DMS114 treated with DMSO at 0.1 percent for 48 hours (cell line): Measurements from ENCODE around the gene KIF2A.

Experiments used
- DNase-seq: peaks from one replicate; lab custom pipeline; 2025; ENCODE audit not compliant: unreplicated experiment; lab: John Stamatoyannopoulos, UW

KIF2A gene

DNA sequence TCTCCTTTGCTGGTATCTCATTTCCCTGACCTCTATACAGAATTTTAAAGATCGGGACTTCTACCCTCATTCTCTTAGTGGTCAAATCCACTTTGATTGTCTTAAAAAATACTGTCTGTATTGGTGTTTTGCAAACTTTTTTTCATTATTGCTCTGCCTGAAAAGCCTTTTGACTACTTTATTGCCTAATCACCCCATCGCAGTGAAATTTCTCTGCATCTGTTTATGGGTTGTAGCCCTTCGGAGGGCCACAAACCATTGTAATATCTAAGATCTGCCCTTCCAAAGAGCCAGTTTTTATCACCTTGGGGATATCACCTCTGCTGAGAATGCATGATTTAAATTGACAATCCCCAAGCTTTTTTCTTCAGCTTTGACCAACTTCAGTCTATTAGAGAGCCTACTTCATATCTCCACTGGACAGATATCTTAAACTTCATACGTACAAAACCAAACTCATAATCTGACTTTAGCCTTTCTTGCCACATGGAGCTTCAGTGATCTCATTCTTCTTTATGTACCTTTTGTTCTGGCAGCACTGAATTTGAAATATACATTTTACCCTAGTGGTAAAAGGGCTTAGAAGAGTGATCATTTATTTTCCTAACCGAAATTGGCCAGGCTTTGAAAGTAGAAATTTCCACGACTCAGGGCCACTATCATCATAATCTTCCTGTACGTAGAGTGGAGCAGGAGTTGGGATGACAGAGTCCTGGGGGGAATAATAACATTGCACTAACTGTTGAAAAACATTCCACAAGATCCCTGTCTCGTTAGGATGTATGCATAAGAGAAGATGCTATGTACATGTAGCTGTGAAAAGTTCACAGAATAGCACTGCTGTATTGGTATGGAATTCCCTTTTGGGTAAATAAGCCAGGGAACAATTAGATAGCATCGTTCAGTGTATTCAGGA, 21.4 kb downstream of the KIF2A start:
- no peak for DNase-seq

DNA sequence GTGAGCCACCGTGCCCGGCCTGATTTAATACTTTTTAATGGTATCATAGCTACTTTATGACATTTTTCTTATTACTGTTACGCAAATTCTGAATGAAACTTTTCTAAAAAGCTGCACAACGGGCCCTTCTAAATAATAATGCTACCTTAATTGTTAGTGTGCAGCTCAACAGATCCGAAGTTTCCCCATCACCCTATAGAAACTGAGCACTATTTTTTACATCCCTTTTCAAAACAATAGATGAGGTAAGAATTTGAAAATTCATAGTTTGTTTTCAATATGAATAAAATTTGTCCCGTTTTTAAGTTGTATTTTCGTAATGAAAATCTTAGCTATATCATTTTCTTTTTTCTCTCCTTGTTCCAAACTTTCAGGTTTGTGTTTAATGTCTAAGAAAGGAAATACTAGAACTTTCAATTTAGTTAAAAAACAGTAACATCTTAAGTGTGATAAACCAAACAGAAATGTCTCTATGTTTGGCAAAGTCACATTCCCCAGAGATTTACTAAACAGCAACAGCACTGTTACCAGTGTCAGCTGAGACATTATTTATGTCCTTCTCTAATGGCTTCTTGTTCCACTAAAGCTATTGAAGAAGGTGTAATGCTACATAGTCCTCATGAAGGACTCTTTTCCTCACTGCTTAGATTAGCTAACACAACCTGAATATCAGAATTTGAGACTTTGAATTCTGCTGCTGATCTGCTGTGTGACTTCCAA, 22.9 kb downstream of the KIF2A start:
- DNase-seq, result no peak

DNA sequence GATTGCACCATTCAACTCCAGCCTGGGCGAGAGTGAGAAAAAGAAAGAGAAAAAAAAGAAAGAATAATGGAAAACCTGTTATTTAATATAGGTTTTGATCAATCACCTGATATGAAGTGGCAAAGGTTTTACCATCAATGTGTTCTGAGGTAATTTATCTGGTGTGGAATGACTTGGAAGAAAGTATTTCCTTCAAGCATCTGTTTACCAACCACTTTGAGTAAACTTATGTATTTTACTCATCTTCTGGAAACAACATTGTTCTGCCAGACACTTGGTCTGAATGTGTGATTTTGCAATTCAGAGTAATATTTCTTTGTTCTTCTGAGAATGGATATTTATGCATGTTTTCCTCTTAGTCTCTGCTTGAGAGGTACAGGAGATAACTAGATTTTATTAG, 24.3 kb downstream of the KIF2A start:
- no peak for DNase-seq

DNA sequence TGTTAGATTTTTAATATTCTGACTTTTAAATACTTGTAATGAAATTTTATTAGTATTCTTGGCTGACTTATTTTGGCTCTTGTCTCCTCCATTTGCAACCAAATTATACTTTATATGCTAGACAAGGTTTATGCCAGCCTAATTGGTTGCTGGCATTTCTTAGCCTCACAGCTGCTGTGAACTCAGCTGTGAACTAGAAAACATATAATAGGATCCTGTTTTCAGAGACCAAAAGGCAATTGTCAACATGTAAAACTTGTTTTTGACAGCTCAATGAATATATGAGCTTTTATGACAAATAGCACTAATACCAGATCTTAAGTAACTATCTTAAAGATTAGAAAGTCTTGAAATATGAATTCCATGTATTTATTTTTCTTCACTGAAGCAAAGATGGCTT, 25.9 kb downstream of the KIF2A start:
- no peak for DNase-seq

DNA sequence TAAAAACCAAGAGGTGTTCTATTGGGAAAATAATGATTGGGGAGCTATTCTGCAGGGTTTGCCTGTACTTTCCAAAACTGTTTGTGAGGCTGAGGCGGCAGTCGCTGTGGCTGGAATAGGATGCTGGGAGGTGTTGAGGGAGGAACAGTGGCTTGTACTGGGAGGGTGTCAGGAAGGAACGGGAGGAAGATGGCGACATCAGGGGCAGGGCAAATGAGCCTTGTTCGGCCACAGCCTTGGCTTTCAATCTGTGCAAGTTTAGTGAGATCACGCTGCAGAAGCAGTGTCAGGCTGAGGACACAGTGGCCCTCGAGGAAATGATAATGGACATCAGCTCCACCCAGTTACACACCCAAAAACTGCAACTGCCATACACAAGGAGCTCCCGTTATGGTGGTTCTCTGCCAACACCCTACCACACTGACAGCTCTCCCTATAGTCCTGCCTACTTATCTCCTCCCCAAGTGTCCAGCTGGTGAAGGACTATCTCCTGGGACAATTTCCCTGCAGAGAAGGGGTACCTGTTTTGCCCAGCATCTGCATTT, 27.3 kb downstream of the KIF2A start:
- no peak for DNase-seq

DNA sequence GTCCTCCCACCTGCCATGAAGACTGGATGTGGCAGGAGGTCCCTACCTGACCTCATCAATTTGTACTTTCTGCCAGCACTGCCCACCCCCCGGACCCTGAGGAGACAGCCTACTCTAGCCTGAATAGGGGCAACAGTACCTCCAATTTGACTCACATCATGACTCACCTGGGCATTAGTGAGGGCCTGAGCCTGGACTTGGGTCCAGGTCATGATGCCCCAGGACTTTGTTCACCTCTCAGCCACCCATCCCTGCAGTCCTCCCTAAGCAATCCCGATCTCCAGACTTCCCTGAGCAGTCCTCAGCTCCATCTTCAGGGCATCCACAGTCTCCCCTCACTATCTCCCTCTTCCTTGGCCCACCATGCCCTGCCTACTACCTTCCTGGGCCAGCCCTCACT, 28.1 kb downstream of the KIF2A start:
- DNase-seq, result no peak

DNA sequence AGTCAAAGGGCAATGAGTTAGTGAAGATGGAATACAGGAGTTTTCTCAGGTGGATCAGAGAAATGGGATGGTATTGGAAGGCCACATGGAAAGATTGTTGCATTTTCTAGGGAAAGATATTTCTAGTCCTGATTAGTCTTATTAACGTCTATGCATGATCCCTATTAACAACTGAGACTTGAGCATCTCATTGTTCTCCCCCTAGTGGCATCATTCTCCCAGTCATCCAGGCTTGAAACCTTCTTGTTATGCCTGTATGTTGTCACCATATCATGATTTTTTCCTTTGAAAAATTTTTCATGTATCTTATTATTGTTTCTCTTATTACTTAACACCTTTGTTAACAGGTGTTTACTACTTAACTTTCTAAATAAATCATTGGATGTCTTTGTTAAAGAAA, 34.4 kb downstream of the KIF2A start:
- no peak for DNase-seq

DNA sequence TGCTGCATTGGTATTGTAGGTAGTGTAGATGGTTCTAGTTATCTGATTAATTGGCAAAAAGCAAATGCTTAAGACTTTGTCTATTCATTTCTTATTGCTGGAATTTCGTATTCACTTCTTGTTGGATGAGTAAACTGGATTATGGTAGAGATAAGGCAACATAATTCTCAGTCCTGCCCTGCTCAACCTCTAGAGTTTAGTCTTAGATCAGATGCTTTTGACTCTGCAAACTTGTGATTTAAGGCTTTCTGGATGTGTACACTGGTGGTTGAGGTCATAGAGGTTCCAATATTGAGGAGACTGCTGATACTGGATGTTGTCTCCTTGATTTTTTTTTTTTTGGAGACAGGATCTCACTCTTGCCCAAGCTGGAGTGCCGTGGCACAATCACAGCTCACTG, 35.0 kb downstream of the KIF2A start:
- DNase-seq, result no peak

DNA sequence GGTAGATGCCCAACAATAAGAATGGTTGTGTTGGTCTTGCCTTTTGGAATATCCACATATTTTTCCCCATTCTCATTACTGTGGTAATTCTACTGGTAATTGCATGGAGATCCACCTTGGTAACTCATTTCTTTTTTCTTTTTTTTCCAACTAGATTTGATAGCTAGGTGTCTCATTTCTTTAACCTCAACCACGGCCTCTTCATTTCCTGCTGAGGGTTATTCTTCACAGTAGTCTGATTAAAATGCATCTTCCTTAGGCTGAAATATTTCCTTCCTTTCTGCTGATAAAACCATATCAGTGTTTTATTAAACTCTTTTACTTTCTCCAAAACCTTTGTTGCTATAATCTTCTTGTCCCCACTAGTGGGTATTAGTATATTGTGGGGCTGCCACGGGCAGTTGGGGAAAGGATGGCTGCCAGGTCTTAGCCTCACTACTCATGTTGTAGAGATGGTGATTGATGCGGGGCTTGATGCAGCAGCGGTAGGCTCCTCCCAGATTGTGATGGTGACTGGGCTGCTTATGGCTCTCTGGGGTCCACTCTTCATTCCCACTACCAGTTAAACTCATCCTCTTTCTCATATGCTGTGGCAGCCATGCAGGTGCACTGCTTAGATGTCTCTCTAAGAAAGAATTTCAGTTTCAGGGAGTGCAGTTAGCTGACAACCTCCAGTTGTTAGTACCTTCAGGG, 35.9 kb downstream of the KIF2A start:
- no peak for DNase-seq

DNA sequence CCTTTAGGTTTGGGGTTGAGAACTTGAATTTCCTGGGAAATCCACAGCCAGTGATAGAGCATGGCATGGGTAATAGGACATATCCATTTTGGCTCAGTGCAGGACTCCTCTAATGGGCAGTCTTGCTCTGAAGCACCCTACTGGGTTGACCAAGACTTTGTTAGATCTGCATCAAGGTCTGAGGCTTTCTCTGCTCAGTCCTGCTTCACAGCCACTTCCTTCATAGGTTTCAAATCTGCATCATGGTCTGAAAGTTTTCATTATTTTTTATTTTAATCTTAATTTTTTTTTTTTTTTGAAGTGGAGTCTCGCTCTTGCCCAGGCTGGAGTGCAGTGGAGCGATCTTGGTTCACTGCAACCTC, 36.5 kb downstream of the KIF2A start:
- no peak for DNase-seq

DNA sequence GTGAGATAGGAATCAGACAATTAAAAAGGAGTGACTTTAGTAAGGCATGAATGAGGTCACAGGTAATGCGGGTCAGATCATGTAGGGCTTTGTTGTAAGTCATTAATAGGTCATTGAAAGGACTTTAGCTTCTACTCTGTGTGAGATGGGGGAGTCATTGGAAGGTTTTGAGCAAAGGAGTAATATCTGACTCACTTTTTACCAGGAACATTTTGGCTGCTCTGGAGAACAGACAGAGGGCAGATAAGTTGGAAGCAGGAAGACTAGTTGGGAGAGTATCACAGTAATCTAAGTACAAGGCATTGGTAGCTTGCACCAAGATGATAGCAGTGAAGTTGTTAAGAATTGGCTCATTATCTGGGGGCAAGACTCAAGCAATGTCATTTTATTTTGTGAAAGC, 37.4 kb downstream of the KIF2A start:
- no peak for DNase-seq

DNA sequence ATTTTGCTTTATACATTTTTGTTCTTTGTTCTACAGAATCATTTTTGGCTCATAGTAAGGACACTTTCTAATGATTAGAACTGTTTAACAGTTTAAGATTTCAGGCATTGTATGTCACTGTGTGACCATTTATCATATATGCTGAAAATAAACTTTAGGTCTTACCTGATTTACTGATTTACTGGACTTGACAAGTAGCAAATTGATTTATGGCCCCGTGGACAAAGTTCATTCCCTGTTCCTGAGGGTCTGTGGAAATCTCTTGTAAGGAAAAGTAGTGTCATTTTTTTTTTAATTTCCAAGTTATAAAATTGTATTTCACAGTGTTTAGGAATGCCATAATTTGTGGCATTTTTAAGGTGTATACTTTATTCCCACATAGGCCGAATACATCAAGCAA, 40.7 kb downstream of the KIF2A start:
- no peak for DNase-seq

DNA sequence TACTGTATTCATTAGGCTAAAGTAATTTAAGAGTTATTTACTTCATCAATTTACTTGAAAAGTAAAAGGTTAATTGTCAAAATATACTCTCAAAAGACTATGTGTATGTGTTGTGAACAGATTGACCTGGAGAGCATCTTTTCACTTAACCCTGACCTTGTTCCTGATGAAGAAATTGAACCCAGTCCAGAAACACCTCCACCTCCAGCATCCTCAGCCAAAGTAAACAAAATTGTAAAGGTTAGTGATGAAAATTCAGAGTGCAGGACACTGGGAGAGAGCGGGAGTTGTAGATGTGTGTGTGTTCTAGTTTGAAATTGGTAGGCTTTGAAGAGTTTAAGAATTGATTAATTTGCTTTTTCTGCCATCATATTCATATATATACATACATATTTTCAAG, 41.9 kb downstream of the KIF2A start:
- no peak for DNase-seq

DNA sequence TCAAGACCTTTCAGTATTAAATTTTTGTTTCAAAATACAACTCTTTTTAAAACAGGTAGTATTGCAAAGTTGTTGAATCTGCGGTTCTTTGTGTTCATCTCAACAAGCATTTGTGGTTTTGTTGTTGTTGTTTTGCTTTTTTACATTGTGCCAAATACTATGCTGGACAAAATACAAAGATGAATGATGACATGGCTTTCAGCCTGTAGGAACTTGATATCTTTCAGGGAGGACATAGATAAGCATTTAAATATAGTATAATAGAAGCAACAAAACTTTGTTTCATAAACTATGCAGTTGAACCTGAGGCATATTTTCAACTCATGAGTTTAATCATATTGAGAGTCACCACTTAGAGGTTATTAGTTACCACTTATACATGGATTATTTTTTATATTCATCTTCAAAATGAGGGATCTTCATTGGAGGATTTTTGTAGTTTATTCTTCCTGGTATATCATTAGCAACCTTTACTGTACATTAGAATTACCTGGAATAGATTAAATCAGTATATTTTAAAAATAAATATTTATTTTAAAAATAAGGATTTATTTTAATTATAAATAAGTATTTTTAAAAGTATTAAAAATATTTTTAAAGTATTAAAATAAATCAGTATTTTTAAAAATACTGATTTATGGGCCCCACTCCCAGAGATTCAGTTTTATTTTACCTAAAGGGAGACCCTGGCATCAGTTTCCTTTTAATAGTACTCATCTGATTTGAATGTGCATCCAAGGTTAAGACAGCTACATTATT, 42.9 kb downstream of the KIF2A start:
- DNase-seq, result no peak

DNA sequence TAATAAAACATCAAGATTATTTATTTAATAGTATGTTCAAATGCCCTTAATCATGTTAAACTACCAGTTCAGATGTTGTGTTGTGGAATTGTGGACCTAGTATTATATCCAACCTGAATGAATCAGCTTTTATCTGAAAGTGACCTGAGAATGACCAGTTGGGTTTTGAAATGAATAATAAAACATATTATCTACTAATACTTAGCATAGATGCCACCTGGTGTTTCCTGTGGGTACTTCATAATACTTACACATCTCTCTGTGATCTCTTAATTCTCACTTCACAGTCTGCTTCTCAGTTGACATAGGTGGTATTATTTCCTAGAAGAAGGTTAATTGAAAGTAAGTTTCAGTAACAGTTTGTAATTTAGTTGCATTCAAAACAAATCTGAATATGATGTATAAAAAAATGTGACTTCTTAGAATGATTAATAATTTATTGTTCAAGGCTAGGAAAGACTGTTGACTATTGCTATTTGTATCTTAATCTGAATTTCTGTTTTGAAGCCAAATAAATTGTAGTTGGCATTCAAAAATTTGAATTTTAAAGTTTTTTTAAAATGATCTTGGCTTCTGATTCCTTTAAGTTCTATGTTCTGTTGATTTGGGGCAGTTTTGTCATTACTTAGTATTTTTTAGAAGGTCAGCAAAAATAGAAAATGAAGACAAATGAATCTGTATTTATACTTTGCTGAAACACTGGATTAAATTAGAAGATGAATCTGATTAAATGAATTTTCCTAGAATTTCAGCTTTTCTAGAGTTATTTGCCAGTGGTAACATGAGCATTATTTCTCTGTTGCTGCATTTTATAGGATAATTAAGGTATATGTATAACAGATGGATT, 48.2 kb downstream of the KIF2A start:
- DNase-seq, result peak; percentile 63

DNA sequence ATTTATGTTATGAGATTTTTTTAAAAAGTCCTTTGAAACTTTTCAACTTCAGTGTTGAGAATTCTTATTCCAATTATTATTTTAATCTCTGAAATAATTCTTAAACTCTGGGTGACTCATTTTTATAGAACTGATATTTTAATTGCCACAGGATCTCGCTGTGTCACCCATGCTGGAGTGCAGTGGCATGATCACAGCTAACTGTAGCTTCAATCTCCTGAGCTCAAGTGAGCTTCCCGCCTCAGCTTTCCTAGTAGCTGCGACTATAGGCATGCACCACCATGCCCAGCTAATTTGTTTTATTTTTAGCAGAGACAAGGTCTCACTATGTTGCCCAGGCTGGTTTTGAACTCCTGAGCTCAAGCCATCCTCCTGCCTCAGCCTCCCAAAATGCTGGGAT, 56.7 kb downstream of the KIF2A start:
- no peak for DNase-seq

DNA sequence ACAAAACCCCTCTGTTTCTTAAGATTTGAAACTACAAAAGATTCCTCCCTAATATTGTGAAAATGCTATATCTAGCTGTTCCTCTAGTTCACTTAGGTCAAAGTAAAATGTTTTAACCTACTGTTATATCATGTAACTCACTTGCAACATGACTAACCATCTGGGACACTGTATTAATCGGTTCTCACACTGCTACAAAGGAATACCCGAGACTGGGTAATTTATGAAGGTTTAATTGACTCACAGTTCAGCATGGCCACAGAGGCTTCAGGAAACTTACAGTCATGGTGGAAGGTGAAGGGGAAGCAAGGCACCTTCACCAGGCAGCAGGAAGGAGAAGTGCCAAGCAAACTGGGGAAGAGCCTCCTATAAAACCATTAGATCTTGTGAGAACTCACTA, 63.0 kb downstream of the KIF2A start:
- DNase-seq, result no peak

DNA sequence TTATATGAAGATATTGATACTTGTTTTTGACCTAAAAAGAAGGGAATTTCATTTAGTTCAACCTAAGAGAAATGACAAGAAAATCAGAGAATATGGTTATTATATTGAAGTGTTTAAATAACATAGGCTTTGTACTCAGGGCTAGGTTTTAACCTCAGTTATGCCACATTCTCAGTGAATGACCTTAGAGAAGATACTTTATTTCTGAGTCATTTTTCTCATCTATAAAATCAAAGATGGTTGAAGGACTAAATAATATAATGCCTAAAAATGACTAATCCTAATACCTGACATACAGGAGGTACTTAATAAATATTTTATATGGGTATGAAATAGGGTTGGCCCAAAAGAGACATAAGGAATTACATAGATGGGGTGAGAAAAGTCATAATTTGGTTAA, 65.4 kb downstream of the KIF2A start:
- DNase-seq, result no peak

DNA sequence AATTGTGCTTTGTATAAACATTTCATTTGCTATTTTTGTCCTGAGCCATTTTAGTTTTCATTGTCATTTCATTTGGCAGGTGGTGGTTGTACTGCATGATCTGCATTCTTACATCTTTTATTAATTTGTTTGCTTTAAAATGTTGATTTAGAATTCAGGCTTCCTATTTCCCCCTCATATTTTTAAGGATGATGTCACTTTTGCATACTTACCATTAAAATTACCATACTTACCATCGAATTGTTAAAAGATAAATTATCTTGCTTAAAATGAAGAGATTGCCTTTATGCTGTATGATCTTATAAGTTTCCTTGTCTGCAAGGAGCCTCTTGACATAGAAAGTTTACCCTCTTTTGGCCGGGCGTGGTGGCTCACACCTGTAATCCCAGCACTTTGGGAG, 66.6 kb downstream of the KIF2A start:
- DNase-seq, result no peak

DNA sequence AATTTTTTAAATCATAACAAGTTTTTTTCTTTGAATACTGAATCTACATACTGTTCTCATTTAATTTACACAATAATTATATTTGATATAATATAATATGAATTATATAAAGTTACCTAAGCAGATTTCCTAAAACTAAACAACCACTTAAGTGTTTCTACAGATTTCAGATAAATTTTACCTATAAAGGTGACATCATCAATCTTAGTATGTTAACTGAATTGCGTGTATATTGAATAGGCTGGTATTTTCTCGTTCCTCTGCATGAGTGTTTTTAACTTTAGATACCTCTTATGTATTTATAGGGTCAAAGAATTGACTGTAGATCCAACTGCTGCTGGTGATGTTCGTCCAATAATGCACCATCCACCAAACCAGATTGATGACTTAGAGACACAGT, 67.4 kb downstream of the KIF2A start:
- no peak for DNase-seq
